H9 (cell line): ENCODE measurements around the gene SMYD1. TPM values are rescaled to one million over a fixed set of nuclear protein-coding genes. Genes with fewer than 3 reads are reported as not detected.

Experiments used
- DNase-seq: peaks from one replicate; pipeline ENCODE4 v3.0.0-alpha.2; 2017
- H2AFZ ChIP-seq: one replicate; pipeline ENCODE4 v1.6.1; 2013; ENCODE audit warnings: mild to moderate bottlenecking, low read length, control low read depth, moderate library complexity
- H2AK5ac ChIP-seq: 2 replicates; pipeline ENCODE4 v1.6.1; 2013; ENCODE audit warnings: low read length, control low read depth, mixed read lengths; ENCODE audit not compliant: insufficient read length
- H2BK120ac ChIP-seq: one replicate; pipeline ENCODE4 v1.6.1; 2013; ENCODE audit warnings: low read depth, mild to moderate bottlenecking, low read length, control low read depth, inconsistent platforms; ENCODE audit not compliant: poor library complexity, severe bottlenecking
- H2BK12ac ChIP-seq: 2 replicates; pipeline ENCODE4 v1.6.1; 2013; ENCODE audit warnings: low read length, control low read depth, mixed read lengths, low read depth; ENCODE audit not compliant: insufficient read length
- H2BK15ac ChIP-seq: 2 replicates; pipeline ENCODE4 v1.6.1; 2013; ENCODE audit warnings: low read depth, low read length, control low read depth
- H2BK20ac ChIP-seq: one replicate; pipeline ENCODE4 v1.6.1; 2013; ENCODE audit warnings: low read depth, mild to moderate bottlenecking, low read length, control low read depth, inconsistent platforms; ENCODE audit not compliant: poor library complexity, severe bottlenecking
- H2BK5ac ChIP-seq: 2 replicates; pipeline ENCODE4 v1.6.1; 2013; ENCODE audit warnings: low read length, control low read depth, mixed read lengths; ENCODE audit not compliant: insufficient read length
- H3K14ac ChIP-seq: 2 replicates; pipeline ENCODE4 v1.6.1; 2013; ENCODE audit warnings: low read length, control low read depth; ENCODE audit not compliant: insufficient read depth
- H3K18ac ChIP-seq: 2 replicates; pipeline ENCODE4 v1.6.1; 2013; ENCODE audit warnings: low read depth, mild to moderate bottlenecking, mixed read lengths, low read length, control low read depth; ENCODE audit not compliant: insufficient read length
- H3K23ac ChIP-seq: 2 replicates; pipeline ENCODE4 v1.6.1; 2013; ENCODE audit warnings: low read length, control low read depth, mixed read lengths, low read depth; ENCODE audit not compliant: insufficient read length
- H3K23me2 ChIP-seq: 2 replicates; pipeline ENCODE4 v1.6.1; 2013; ENCODE audit warnings: low read depth, mild to moderate bottlenecking, mixed read lengths, low read length, control low read depth; ENCODE audit not compliant: insufficient read length, poor library complexity, severe bottlenecking
- H3K27ac ChIP-seq: 2 replicates; pipeline ENCODE4 v1.5.1; 2013; ENCODE audit warnings: low read length, control low read depth, mixed read lengths, low read depth; ENCODE audit not compliant: insufficient read length
- H3K27me3 ChIP-seq: 2 replicates; pipeline ENCODE4 v1.6.1; 2013; ENCODE audit warnings: low read length, control low read depth, inconsistent platforms; ENCODE audit not compliant: insufficient read depth
- H3K4ac ChIP-seq: 2 replicates; pipeline ENCODE4 v1.6.1; 2013; ENCODE audit warnings: low read depth, mild to moderate bottlenecking, control low read depth, inconsistent platforms, low read length, moderate library complexity
- H3K4me1 ChIP-seq: 2 replicates; pipeline ENCODE4 v1.6.1; 2013; ENCODE audit warnings: low read length, control low read depth, inconsistent platforms; ENCODE audit not compliant: insufficient read depth
- H3K4me2 ChIP-seq: 2 replicates; pipeline ENCODE4 v1.6.1; 2013; ENCODE audit warnings: low read length, control low read depth, mixed read lengths; ENCODE audit not compliant: insufficient read length, insufficient read depth
- H3K56ac ChIP-seq: 2 replicates; pipeline ENCODE4 v1.6.1; 2013; ENCODE audit warnings: low read depth, mild to moderate bottlenecking, mixed read lengths, low read length, control low read depth; ENCODE audit not compliant: insufficient read length
- H3K79me1 ChIP-seq: 2 replicates; pipeline ENCODE4 v1.6.1; 2013; ENCODE audit warnings: low read depth, mild to moderate bottlenecking, moderate library complexity, low read length, control low read depth, inconsistent platforms; ENCODE audit not compliant: insufficient read depth, poor library complexity, severe bottlenecking
- H3K79me2 ChIP-seq: 2 replicates; pipeline ENCODE4 v1.6.1; 2013; ENCODE audit warnings: low read length, control low read depth, inconsistent platforms; ENCODE audit not compliant: insufficient read depth
- H3K9ac ChIP-seq: 2 replicates; pipeline ENCODE4 v1.6.1; 2013; ENCODE audit warnings: low read length, control low read depth, mixed read lengths; ENCODE audit not compliant: insufficient read length; ENCODE audit errors: extremely low read depth
- H3K9me3 ChIP-seq: one replicate; pipeline ENCODE4 v1.6.1; 2013; ENCODE audit warnings: low read depth, low read length, inconsistent platforms; ENCODE audit not compliant: control insufficient read depth
- H3T11ph ChIP-seq: one replicate; pipeline ENCODE4 v1.6.1; 2013; ENCODE audit warnings: mild to moderate bottlenecking, low read length, control low read depth, inconsistent platforms
- H4K20me1 ChIP-seq: one replicate; pipeline ENCODE4 v1.6.1; 2013; ENCODE audit not compliant: control insufficient read depth, insufficient read length, insufficient read depth
- H4K5ac ChIP-seq: 2 replicates; pipeline ENCODE4 v1.6.1; 2013; ENCODE audit warnings: low read depth, mild to moderate bottlenecking, mixed read lengths, low read length, control low read depth; ENCODE audit not compliant: insufficient read length
- H4K8ac ChIP-seq: replicated peaks from 2 replicates; pipeline ENCODE4 v1.6.1; 2013; ENCODE audit warnings: low read length, control low read depth, mixed read lengths, low read depth; ENCODE audit not compliant: insufficient read length
- H4K91ac ChIP-seq: 2 replicates; pipeline ENCODE4 v1.6.1; 2013; ENCODE audit warnings: low read depth, mild to moderate bottlenecking, moderate library complexity, mixed read lengths, low read length, control low read depth; ENCODE audit not compliant: insufficient read length
- H3K27ac Mint-ChIP-seq, 3 experiments: 2 replicates in 2 of 3; 3 replicates in 1 of 3; pipeline ENCODE4 v1.8.0; 2020 to 2021; ENCODE audit warnings: mixed read lengths in 3 of 3, mild to moderate bottlenecking in 1 of 3, moderate library complexity in 1 of 3
- H3K27me3 Mint-ChIP-seq: 2 replicates; pipeline ENCODE4 v1.8.0; 2021; ENCODE audit warnings: low read depth, mild to moderate bottlenecking, moderate library complexity, mixed read lengths
- H3K36me3 Mint-ChIP-seq, 3 experiments: 2 replicates in 2 of 3; 3 replicates in 1 of 3; pipeline ENCODE4 v1.8.0; 2020 to 2021; ENCODE audit warnings: low read depth in 3 of 3, mixed read lengths in 3 of 3; ENCODE audit not compliant: insufficient read depth in 1 of 3
- H3K4me1 Mint-ChIP-seq, 2 experiments: 2 replicates each; pipeline ENCODE4 v1.8.0; 2020; ENCODE audit warnings: mixed read lengths in 2 of 2
- H3K4me3 Mint-ChIP-seq, 2 experiments: 2 replicates in 1 of 2; 3 replicates in 1 of 2; pipeline ENCODE4 v1.8.0; 2020 to 2021; ENCODE audit warnings: mild to moderate bottlenecking in 2 of 2, mixed read lengths in 2 of 2, moderate library complexity in 1 of 2
- H3K9me3 Mint-ChIP-seq, 2 experiments: 2 replicates in 1 of 2; 3 replicates in 1 of 2; pipeline ENCODE4 v1.8.0; 2020; ENCODE audit warnings: mild to moderate bottlenecking in 2 of 2, mixed read lengths in 2 of 2, moderate library complexity in 1 of 2
- CTCF ChIP-seq: fragments of 200-600 bp; sonication (generic); conservative IDR thresholded peaks from 3 replicates; pipeline ENCODE4 v1.8.0; 2021; ENCODE audit warnings: antibody characterized with exemption, mild to moderate bottlenecking
- WGBS: extraction: QIAGEN DNeasy Blood & Tissue Kit; methylation state at CpG from one replicate; pipeline ENCODE4 v1.1.7; 2013; ENCODE audit warnings: missing lambda C conversion rate, low lambda C conversion rate, mixed read lengths; ENCODE audit not compliant: insufficient read length; ENCODE audit errors: extremely low coverage; 5-methylcytosine and 5-hydroxymethylcytosine counted together
- total RNA-seq: library from RNA; stranded (reverse); gene quantifications from 2 replicates; pipeline ENCODE4 v1.2.1, GENCODE V29; 2021

Gene SMYD1
- total RNA-seq, 1 experiment from 2014 or later: not detected

- no peak overlapping the region for H2BK12ac ChIP-seq
- no peak overlapping the region for H3T11ph ChIP-seq
- H2BK15ac ChIP-seq: no peak overlapping the region
- Mint-ChIP-seq H3K4me1 (peaks cover 21 to 30% of the 10 kb centered on the region in 2 experiments), H3K27ac (no peak overlapping the region), H3K36me3 (no peaks in the 10 kb centered on the region; a peak in 1 of 7 replicates), H3K9me3 (no peaks in the 10 kb centered on the region; a peak in 1 of 5 replicates), H3K27me3 (no peaks in the 10 kb centered on the region), H3K4me3 (no peak overlapping the region)
- H2AFZ ChIP-seq: no peak overlapping the region
- H2AK5ac ChIP-seq: no peak overlapping the region
- no peak overlapping the region for H2BK20ac ChIP-seq
- H3K4me2 ChIP-seq: no peak overlapping the region
- no peak overlapping the region for H3K18ac ChIP-seq
- no peak overlapping the region for H2BK120ac ChIP-seq
- H3K23ac ChIP-seq: no peak overlapping the region
- H3K23me2 ChIP-seq: no peaks in the 10 kb centered on the region
- no peaks in the 10 kb centered on the region for H3K27me3 ChIP-seq
- no peak for DNase-seq
- no peaks in the 10 kb centered on the region for H3K9me3 ChIP-seq
- H3K4me1 ChIP-seq: no peaks in the 10 kb centered on the region
- no peak overlapping the region for H2BK5ac ChIP-seq
- H3K79me2 ChIP-seq: no peaks in the 10 kb centered on the region
- WGBS: no CpG with 5 or more reads among the region's 5 CpGs
- H4K5ac ChIP-seq: no peak overlapping the region
- H3K27ac ChIP-seq: no peak overlapping the region
- H4K8ac ChIP-seq: no peak overlapping the region
- no peak overlapping the region for H3K56ac ChIP-seq
- no peaks in the 10 kb centered on the region for H3K79me1 ChIP-seq
- H3K4ac ChIP-seq: no peak overlapping the region
- peak; percentile 88 for TF ChIP-seq CTCF
- no peaks in the 10 kb centered on the region for H4K20me1 ChIP-seq
- H4K91ac ChIP-seq: no peak overlapping the region
- no peak overlapping the region for H3K14ac ChIP-seq
- no peak overlapping the region for H3K9ac ChIP-seq
Observed at GRCh38 chr2:88059979-88060906, 7.4 kb upstream of the SMYD1 start.
